CD4-positive, alpha-beta T cell (primary cell): Measurements from ENCODE around the gene MVP. TPM values are rescaled to one million over a fixed set of nuclear protein-coding genes. Genes with fewer than 3 reads are reported as not detected.
"Not testable (repeated sequence)": the region's sequence is repeated elsewhere in the genome, so short reads cannot be mapped to it uniquely, and the experiment has no call there.

Experiments
- ATAC-seq: fragments of 200-7000 bp; cut with Tn5 transposase; one replicate; pipeline ENCODE4 v1.10.0; 2022; ENCODE audit warnings: mild to moderate bottlenecking; ENCODE audit not compliant: poor library complexity
- CTCF ChIA-PET: fragments of 350-600 bp; sonication (Branson Sonifier 250); formaldehyde crosslinking; loops from one replicate; lab custom pipeline; 2021; ENCODE audit warnings: antibody characterized with exemption, inconsistent platforms; lab: Charles Lee
- POLR2A ChIA-PET: fragments of 350-600 bp; sonication (Branson Sonifier 250); formaldehyde crosslinking; loops from one replicate; lab custom pipeline; 2021; ENCODE audit warnings: antibody characterized with exemption, inconsistent platforms; lab: Charles Lee
- DNase-seq, 14 experiments: peaks; one replicate each; pipeline ENCODE4 v3.0.0-alpha.2; 2013 to 2020; ENCODE audit warnings: mixed read lengths in 2 of 14
- H3K27ac ChIP-seq, 2 donors: one replicate each; pipeline versions ENCODE4 v1.5.1 to v1.7.0; 2013; ENCODE audit warnings: low read length in 2 of 2, low read depth in 1 of 2, mild to moderate bottlenecking in 1 of 2
- H3K27me3 ChIP-seq, 2 experiments: 1 replicate in 1 of 2; 2 replicates in 1 of 2; pipeline versions ENCODE4 v1.6.1 to v1.7.0; 2013; ENCODE audit warnings: low read length in 2 of 2, control low read depth in 1 of 2, mild to moderate bottlenecking in 1 of 2, moderate library complexity in 1 of 2; ENCODE audit not compliant: insufficient read depth in 2 of 2, control insufficient read depth in 1 of 2
- H3K36me3 ChIP-seq: one replicate; pipeline ENCODE4 v1.6.1; 2013; ENCODE audit warnings: low read length, control low read depth; ENCODE audit not compliant: insufficient read depth
- H3K4me1 ChIP-seq: one replicate; pipeline ENCODE4 v1.6.1; 2013; ENCODE audit warnings: low read length, control low read depth; ENCODE audit not compliant: insufficient read depth
- H3K4me3 ChIP-seq: one replicate; pipeline ENCODE4 v1.5.1; 2013; ENCODE audit warnings: mild to moderate bottlenecking, low read length, moderate library complexity
- H3K9me3 ChIP-seq, 2 experiments: 1 replicate in 1 of 2; 2 replicates in 1 of 2; pipeline versions ENCODE4 v1.6.1 to v1.7.0; 2013; ENCODE audit warnings: low read length in 2 of 2, mild to moderate bottlenecking in 2 of 2, control low read depth in 1 of 2, moderate library complexity in 1 of 2; ENCODE audit not compliant: control insufficient read depth in 1 of 2, insufficient read depth in 1 of 2
- H3K27ac Mint-ChIP-seq: one replicate; pipeline ENCODE4 v1.8.0; 2020; ENCODE audit warnings: mixed read lengths
- H3K27me3 Mint-ChIP-seq: one replicate; pipeline ENCODE4 v1.8.0; 2021; ENCODE audit warnings: mixed read lengths
- H3K36me3 Mint-ChIP-seq: one replicate; pipeline ENCODE4 v1.8.0; 2021; ENCODE audit warnings: low read depth, mixed read lengths
- H3K4me1 Mint-ChIP-seq: one replicate; pipeline ENCODE4 v1.8.0; 2021; ENCODE audit warnings: low read depth, mixed read lengths
- H3K4me3 Mint-ChIP-seq: one replicate; pipeline ENCODE4 v1.8.0; 2020; ENCODE audit warnings: mild to moderate bottlenecking, mixed read lengths
- H3K9me3 Mint-ChIP-seq: one replicate; pipeline ENCODE4 v1.8.0; 2020; ENCODE audit warnings: mixed read lengths
- CTCF ChIP-seq: fragments of 200-600 bp; IDR thresholded peaks from one replicate; pipeline ENCODE4 v1.8.0; 2022; ENCODE audit warnings: antibody characterized with exemption, mild to moderate bottlenecking
- intact Hi-C, 2 experiments: fragments of 100-400 bp; cut with DNase I in 1 of 2; cut with micrococcal nuclease in 1 of 2; formaldehyde crosslinking; loops; one replicate each; pipeline versions ENCODE4 v1.15.1 to v1.9.0; 2023 to 2025; cut with DNase I, micrococcal nuclease
- total RNA-seq, 174 experiments: library from RNA in 2 of 174; stranded (reverse) in 2 of 174; gene quantifications; one replicate each; pipeline ENCODE4 v1.2.3 and lab custom pipeline; 2021 to 2026

MVP gene
- total RNA-seq, 2 experiments from 2014 or later, result 115 to 118 TPM

GRCh38 chr16:29863669-29863984, 43.4 kb downstream of the MVP start:
- DNase-seq (no peak), ATAC-seq (no peak)
- peaks cover 39% of the 10 kb centered on the region for H3K36me3 Mint-ChIP-seq
- H3K4me1 Mint-ChIP-seq, result peaks cover 22% of the 10 kb centered on the region
- H3K9me3 Mint-ChIP-seq, result no peaks in the 10 kb centered on the region
- no peaks in the 10 kb centered on the region for H3K27me3 Mint-ChIP-seq
- POLR2A ChIA-PET, result interaction anchor here (0.8 to 2.5 kb wide), 14 partner anchors 13 to 162 kb away, joined by 3 to 16 read pairs (median 6); partner anchors contain the start of genes ASPHD1, KCTD13, KIF22 and MVP
- Histone ChIP-seq H3K27me3 (no peaks in the 10 kb centered on the region), H3K4me1 (peaks cover 30% of the 10 kb centered on the region), H3K9me3 (peaks cover 0 to 4% of the 10 kb centered on the region in 2 experiments), H3K27ac (peak overlapping the region; percentile 87 to 97), H3K36me3 (peaks cover 28% of the 10 kb centered on the region), H3K4me3 (peak overlapping the region; percentile 76)
- TF ChIP-seq CTCF, result no peak
- H3K4me3 Mint-ChIP-seq, result peak overlapping the region; percentile 95
- CTCF ChIA-PET, result interaction anchor here (0.6 to 2.3 kb wide), 10 partner anchors 15 to 163 kb away, joined by 3 to 11 read pairs (median 4); partner anchors contain the start of genes KIF22 and PAGR1
- intact Hi-C loops, result loop anchor here (1.0 to 5.0 kb wide), 8 partner anchors 36 to 795 kb away; partner anchors contain the start of genes INO80E (in 2 of the 2), FBRS (in 1 of the 2), HIRIP3 (in 1 of the 2) and PAGR1 (in 1 of the 2)
- H3K27ac Mint-ChIP-seq, result peak overlapping the region; percentile 95

GRCh38 chr16:29864205-29864604, 43.9 kb downstream of the MVP start:
- peaks cover 22% of the 10 kb centered on the region for H3K4me1 Mint-ChIP-seq

GRCh38 chr16:29868396-29869009, 48.2 kb downstream of the MVP start:
- peaks cover 2% of the 10 kb centered on the region for H3K4me1 Mint-ChIP-seq
- Histone ChIP-seq H3K4me3 (no peak overlapping the region), H3K4me1 (peaks cover 5% of the 10 kb centered on the region), H3K9me3 (no peaks in the 10 kb centered on the region), H3K27ac (no peak overlapping the region), H3K27me3 (no peaks in the 10 kb centered on the region), H3K36me3 (no peaks in the 10 kb centered on the region)
- no peak overlapping the region for H3K4me3 Mint-ChIP-seq
- TF ChIP-seq CTCF, result no peak
- H3K9me3 Mint-ChIP-seq, result no peaks in the 10 kb centered on the region
- POLR2A ChIA-PET, result no interaction called here
- no peaks in the 10 kb centered on the region for H3K36me3 Mint-ChIP-seq
- ATAC-seq (no peak), DNase-seq (no peak)
- intact Hi-C loops, result no loop called here
- H3K27me3 Mint-ChIP-seq, result no peaks in the 10 kb centered on the region
- no peak overlapping the region for H3K27ac Mint-ChIP-seq
- CTCF ChIA-PET, result interaction anchor here (1.1 kb wide), 1 partner anchor 20 kb away, joined by 3 read pairs; no protein-coding TSS in a partner anchor

More at GRCh38 chr16:29864205-29864604, 43.9 kb downstream of the MVP start:
- ATAC-seq (no peak), DNase-seq (no peak)
- H3K9me3 Mint-ChIP-seq, result no peaks in the 10 kb centered on the region
- H3K27me3 ChIP-seq, result no peaks in the 10 kb centered on the region
- H3K4me3 ChIP-seq, result no peak overlapping the region
- H3K27me3 Mint-ChIP-seq, result no peaks in the 10 kb centered on the region
- H3K36me3 ChIP-seq, result peaks cover 22% of the 10 kb centered on the region
- H3K36me3 Mint-ChIP-seq, result peaks cover 33% of the 10 kb centered on the region
- H3K4me1 ChIP-seq, result peaks cover 30% of the 10 kb centered on the region
- no peak overlapping the region for H3K4me3 Mint-ChIP-seq
- POLR2A ChIA-PET, result interaction anchor here (2.2 to 2.4 kb wide), 3 partner anchors 13 to 62 kb away, joined by 6 to 10 read pairs (median 9); partner anchors contain the start of gene KCTD13
- TF ChIP-seq CTCF, result no peak
- intact Hi-C loops, result loop anchor here in 1 of 2 experiments (5.0 kb wide), 2 partner anchors 37 to 133 kb away; partner anchors contain the start of genes HIRIP3 and INO80E
- H3K27ac ChIP-seq, result no peak overlapping the region
- CTCF ChIA-PET, result interaction anchor here (2.3 kb wide), 1 partner anchor 16 kb away, joined by 11 read pairs; no protein-coding TSS in a partner anchor
- H3K9me3 ChIP-seq, result no peaks in the 10 kb centered on the region
- H3K27ac Mint-ChIP-seq, result no peak overlapping the region

- intact Hi-C loops, H3K9me3 ChIP-seq, H3K27me3 ChIP-seq, H3K4me1 Mint-ChIP-seq, ATAC-seq, H3K4me3 Mint-ChIP-seq, H3K36me3 ChIP-seq, H3K4me3 ChIP-seq, H3K27me3 Mint-ChIP-seq, H3K9me3 Mint-ChIP-seq, POLR2A ChIA-PET, H3K36me3 Mint-ChIP-seq, DNase-seq, H3K27ac Mint-ChIP-seq, H3K4me1 ChIP-seq, H3K27ac ChIP-seq: not testable (repeated sequence)
- CTCF ChIA-PET, result interaction anchor here (1.1 kb wide), 1 partner anchor 20 kb away, joined by 3 read pairs; no protein-coding TSS in a partner anchor
Measured at GRCh38 chr16:29869067-29869466, 48.8 kb downstream of the MVP start.
